Upper lobe of left lung (tissue), 4 donors: ENCODE measurements around the gene STX17.

Experiments
- CTCF ChIP-seq, 6 experiments: fragments of 450-650 bp in 4 of 6; fragments of 200-600 bp in 2 of 6; sonication (generic) in 2 of 6; IDR thresholded peaks; one replicate each; pipeline ENCODE4 v1.5.1; 2016 to 2019; ENCODE audit warnings: antibody characterized with exemption in 6 of 6
- EP300 ChIP-seq, 4 donors: sonication (generic); formaldehyde crosslinking; IDR thresholded peaks; one replicate each; pipeline ENCODE4 v1.5.1; 2017; ENCODE audit warnings: antibody characterized with exemption in 4 of 4, control low read depth in 2 of 4
- POLR2A ChIP-seq, 4 donors: fragments of 450-650 bp; IDR thresholded peaks; one replicate each; pipeline ENCODE4 v1.5.1; 2016 to 2017; ENCODE audit warnings: antibody characterized with exemption in 4 of 4, mild to moderate bottlenecking in 2 of 4
- POLR2AphosphoS5 ChIP-seq, 2 donors: sonication (generic); formaldehyde crosslinking; IDR thresholded peaks; one replicate each; pipeline ENCODE4 v1.5.1; 2017; ENCODE audit warnings: antibody characterized with exemption in 2 of 2

- TF ChIP-seq CTCF (IDR thresholded peaks at IDR 0.05) (no peak), POLR2A (IDR thresholded peaks at IDR 0.05) (no peak), POLR2AphosphoS5 (IDR thresholded peaks at IDR 0.05) (no peak), EP300 (IDR thresholded peaks at IDR 0.05) (no peak)
Measured at GRCh38 chr9:99955606-99956005, 49.2 kb downstream of the STX17 start.
